ENCODE data around the gene CCDC89. TPM values are rescaled to one million over a fixed set of nuclear protein-coding genes. Genes with fewer than 3 reads are reported as not detected.

The CCDC89 gene
- total and polyA plus RNA-seq, 9 of the 15 experiments (the other 6 are each of a cell fraction or from before 2014, with no cell fraction given) = 0.07 to 0.09 TPM; not detected in 7

DNA sequence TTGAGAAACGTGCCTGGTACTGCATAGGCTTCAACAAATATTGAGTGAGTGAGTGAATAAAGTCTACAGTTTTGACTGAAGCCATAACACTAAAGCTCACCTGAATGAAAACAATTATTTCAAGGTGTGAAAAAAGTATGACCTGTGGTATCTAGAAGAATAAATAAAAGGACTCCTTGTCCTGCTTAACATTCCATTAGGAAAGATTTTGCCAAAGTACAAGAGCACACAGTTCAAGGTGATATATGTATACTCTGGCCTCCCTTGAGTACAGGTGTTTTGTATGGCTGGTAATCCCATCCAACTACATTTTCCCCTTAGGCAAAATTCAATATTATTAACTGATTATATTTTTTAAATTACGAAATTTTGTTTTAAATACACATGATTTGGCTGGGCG, 19.3 kb downstream of the CCDC89 start:
- Histone ChIP-seq H3K27me3 (ENCODE audit: control insufficient read depth in 2 of 2, insufficient read depth in 2 of 2, low read length in 2 of 2) (no peaks in the 10 kb centered on the region), H3K4me3 (no peak overlapping the region), H3K9ac (ENCODE audit: insufficient read depth in 1 of 2, low read depth in 2 of 2, low read length in 2 of 2) (no peak overlapping the region), H3K27ac (ENCODE audit: extremely low read depth, low read depth, low read length) (no peak overlapping the region), H3K9me3 (replicated peaks; ENCODE audit: control insufficient read depth, insufficient read depth, low read depth, low read length) (no peaks in the 10 kb centered on the region), H3K4me2 (ENCODE audit: insufficient read depth, low read length) (no peak overlapping the region), H3K4me1 (replicated peaks in 1 of 2; ENCODE audit: control insufficient read depth in 2 of 2, insufficient read depth in 2 of 2, low read length in 2 of 2) (peaks cover 5 to 14% of the 10 kb centered on the region in 2 experiments; a peak in 3 of 5 replicates), H2AFZ (ENCODE audit: low read depth, low read length) (peak overlapping the region; percentile 99; the same call in 1 of the 2 replicates), H4K20me1 (replicated peaks; ENCODE audit: control insufficient read depth, insufficient read depth, low read length) (peaks cover 16% of the 10 kb centered on the region), H3K36me3 (ENCODE audit: control insufficient read depth, insufficient read depth, low read length) (peaks cover 15% of the 10 kb centered on the region), H3K9me1 (ENCODE audit: control insufficient read depth, insufficient read depth, low read length) (no peaks in the 10 kb centered on the region), H3K79me2 (ENCODE audit: control insufficient read depth, insufficient read depth, low read length) (peaks cover 32% of the 10 kb centered on the region)
- DNase-seq (ENCODE audit: extremely low read depth in 1 of 4, low spot score in 3 of 4) (no peak), FAIRE-seq (no peak), ATAC-seq (no peak)
- ChIA-PET CTCF (ENCODE audit: low intra/inter-chr PET ratio) (no interaction called here), POLR2A (no interaction called here)
- BruUV-seq (replicated peaks) = no TSS peak
- in situ Hi-C loops (cut with MboI) (no loop called here), intact Hi-C loops (cut with micrococcal nuclease) (loop anchor here (10.0 kb wide), 2 partner anchors 508 to 578 kb away; partner anchors contain the start of gene EED)
- WGBS (ENCODE audit: insufficient coverage, low coverage, missing lambda C conversion rate) = 92% methylated on average over 3 of the region's 3 CpGs
- TF ChIP-seq ZC3H4 (CRISPR knock-in tag; IDR thresholded peaks at IDR 0.05; ENCODE audit: borderline replicate concordance) (no peak), RCOR1 (IDR thresholded peaks at IDR 0.05; ENCODE audit: borderline replicate concordance in 1 of 2, low read depth in 2 of 2, low read length in 2 of 2) (no peak), FOXM1 (IDR thresholded peaks at IDR 0.05; ENCODE audit: low read depth) (no peak), FOXM1 (CRISPR knock-in tag; IDR thresholded peaks at IDR 0.05; ENCODE audit: low read depth) (no peak), HNRNPK (IDR thresholded peaks at IDR 0.05; ENCODE audit: low read depth, low read length, poor library complexity, severe bottlenecking) (no peak), SIX5 (IDR thresholded peaks at IDR 0.05; ENCODE audit: borderline replicate concordance in 1 of 2, insufficient read depth in 1 of 2, low read depth in 1 of 2, low read length in 2 of 2) (no peak), CCAR2 (IDR thresholded peaks at IDR 0.05; ENCODE audit: low read depth, low read length) (no peak), SAFB2 (IDR thresholded peaks at IDR 0.05; ENCODE audit: borderline replicate concordance, low read depth, low read length, severe bottlenecking) (no peak), SAP30 (IDR thresholded peaks at IDR 0.05; ENCODE audit: borderline replicate concordance, insufficient read depth, low read depth, low read length, poor library complexity, severe bottlenecking) (no peak)
- TF ChIP-seq, protein P1, sequence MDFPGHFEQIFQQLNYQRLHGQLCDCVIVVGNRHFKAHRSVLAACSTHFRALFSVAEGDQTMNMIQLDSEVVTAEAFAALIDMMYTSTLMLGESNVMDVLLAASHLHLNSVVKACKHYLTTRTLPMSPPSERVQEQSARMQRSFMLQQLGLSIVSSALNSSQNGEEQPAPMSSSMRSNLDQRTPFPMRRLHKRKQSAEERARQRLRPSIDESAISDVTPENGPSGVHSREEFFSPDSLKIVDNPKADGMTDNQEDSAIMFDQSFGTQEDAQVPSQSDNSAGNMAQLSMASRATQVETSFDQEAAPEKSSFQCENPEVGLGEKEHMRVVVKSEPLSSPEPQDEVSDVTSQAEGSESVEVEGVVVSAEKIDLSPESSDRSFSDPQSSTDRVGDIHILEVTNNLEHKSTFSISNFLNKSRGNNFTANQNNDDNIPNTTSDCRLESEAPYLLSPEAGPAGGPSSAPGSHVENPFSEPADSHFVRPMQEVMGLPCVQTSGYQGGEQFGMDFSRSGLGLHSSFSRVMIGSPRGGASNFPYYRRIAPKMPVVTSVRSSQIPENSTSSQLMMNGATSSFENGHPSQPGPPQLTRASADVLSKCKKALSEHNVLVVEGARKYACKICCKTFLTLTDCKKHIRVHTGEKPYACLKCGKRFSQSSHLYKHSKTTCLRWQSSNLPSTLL (IDR thresholded peaks at IDR 0.05) = no peak
- TF ChIP-seq, protein P2, sequence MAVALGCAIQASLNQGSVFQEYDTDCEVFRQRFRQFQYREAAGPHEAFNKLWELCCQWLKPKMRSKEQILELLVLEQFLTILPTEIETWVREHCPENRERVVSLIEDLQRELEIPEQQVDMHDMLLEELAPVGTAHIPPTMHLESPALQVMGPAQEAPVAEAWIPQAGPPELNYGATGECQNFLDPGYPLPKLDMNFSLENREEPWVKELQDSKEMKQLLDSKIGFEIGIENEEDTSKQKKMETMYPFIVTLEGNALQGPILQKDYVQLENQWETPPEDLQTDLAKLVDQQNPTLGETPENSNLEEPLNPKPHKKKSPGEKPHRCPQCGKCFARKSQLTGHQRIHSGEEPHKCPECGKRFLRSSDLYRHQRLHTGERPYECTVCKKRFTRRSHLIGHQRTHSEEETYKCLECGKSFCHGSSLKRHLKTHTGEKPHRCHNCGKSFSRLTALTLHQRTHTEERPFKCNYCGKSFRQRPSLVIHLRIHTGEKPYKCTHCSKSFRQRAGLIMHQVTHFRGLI (CRISPR knock-in tag; IDR thresholded peaks at IDR 0.05) = no peak
- TF ChIP-seq, protein P3, sequence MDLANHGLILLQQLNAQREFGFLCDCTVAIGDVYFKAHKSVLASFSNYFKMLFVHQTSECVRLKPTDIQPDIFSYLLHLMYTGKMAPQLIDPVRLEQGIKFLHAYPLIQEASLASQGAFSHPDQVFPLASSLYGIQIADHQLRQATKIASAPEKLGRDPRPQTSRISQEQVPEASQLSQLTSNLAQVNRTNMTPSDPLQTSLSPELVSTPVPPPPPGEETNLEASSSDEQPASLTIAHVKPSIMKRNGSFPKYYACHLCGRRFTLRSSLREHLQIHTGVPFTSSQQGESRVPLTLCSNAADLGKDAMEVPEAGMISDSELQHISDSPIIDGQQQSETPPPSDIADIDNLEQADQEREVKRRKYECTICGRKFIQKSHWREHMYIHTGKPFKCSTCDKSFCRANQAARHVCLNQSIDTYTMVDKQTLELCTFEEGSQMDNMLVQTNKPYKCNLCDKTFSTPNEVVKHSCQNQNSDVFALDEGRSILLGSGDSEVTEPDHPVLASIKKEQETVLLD (IDR thresholded peaks at IDR 0.05) = no peak
- TF ChIP-seq, protein P4, sequence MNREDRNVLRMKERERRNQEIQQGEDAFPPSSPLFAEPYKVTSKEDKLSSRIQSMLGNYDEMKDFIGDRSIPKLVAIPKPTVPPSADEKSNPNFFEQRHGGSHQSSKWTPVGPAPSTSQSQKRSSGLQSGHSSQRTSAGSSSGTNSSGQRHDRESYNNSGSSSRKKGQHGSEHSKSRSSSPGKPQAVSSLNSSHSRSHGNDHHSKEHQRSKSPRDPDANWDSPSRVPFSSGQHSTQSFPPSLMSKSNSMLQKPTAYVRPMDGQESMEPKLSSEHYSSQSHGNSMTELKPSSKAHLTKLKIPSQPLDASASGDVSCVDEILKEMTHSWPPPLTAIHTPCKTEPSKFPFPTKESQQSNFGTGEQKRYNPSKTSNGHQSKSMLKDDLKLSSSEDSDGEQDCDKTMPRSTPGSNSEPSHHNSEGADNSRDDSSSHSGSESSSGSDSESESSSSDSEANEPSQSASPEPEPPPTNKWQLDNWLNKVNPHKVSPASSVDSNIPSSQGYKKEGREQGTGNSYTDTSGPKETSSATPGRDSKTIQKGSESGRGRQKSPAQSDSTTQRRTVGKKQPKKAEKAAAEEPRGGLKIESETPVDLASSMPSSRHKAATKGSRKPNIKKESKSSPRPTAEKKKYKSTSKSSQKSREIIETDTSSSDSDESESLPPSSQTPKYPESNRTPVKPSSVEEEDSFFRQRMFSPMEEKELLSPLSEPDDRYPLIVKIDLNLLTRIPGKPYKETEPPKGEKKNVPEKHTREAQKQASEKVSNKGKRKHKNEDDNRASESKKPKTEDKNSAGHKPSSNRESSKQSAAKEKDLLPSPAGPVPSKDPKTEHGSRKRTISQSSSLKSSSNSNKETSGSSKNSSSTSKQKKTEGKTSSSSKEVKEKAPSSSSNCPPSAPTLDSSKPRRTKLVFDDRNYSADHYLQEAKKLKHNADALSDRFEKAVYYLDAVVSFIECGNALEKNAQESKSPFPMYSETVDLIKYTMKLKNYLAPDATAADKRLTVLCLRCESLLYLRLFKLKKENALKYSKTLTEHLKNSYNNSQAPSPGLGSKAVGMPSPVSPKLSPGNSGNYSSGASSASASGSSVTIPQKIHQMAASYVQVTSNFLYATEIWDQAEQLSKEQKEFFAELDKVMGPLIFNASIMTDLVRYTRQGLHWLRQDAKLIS (CRISPR knock-in tag; IDR thresholded peaks at IDR 0.05) = no peak
